NCI-H446 treated with DMSO at 0.1 percent for 48 hours (cell line): ENCODE results near the gene SYNGR1.

Source experiments
- DNase-seq: peaks from one replicate; lab custom pipeline; 2025; lab: John Stamatoyannopoulos, UW

SYNGR1 gene

DNA sequence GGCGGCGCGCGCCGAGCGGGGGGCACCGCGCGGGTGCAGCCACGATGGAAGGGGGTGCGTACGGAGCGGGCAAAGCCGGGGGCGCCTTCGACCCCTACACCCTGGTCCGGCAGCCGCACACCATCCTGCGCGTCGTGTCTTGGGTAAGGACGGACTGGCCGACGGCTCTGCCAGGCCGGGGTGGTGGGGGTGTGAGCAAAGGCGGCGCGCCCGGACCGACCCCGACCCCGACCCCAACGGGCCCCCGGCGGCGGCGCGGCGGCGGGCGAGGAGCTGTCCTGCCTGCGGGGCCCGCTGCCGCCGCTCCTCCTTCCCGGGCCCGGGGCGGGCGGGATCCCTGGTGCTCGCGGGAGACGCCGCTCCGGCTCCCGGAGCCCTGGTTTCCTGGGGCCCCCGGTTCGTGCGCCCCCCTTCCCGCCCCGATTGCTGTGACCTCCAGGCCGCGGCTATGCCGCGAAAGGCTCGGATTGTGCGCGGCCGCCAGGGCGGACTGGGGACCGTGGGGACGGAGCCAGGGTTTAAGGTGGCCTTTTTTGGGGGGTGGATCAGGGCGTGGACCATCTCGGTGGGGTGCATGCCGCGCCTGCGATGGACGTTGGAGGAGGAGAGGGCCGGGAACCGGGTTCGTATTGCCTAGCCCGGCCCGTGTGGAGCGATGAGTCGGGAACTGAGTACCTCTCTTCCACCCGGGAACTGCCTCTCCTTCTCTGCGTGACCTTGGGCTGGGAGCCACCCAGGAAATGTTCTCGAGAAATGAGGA, at the start of gene SYNGR1:
SYNGR1 (plus strand) TSS at position 25 of the 760 bp plus-strand sequence; CDS start at position 45, 20 bp downstream.
- no peak for DNase-seq

DNA sequence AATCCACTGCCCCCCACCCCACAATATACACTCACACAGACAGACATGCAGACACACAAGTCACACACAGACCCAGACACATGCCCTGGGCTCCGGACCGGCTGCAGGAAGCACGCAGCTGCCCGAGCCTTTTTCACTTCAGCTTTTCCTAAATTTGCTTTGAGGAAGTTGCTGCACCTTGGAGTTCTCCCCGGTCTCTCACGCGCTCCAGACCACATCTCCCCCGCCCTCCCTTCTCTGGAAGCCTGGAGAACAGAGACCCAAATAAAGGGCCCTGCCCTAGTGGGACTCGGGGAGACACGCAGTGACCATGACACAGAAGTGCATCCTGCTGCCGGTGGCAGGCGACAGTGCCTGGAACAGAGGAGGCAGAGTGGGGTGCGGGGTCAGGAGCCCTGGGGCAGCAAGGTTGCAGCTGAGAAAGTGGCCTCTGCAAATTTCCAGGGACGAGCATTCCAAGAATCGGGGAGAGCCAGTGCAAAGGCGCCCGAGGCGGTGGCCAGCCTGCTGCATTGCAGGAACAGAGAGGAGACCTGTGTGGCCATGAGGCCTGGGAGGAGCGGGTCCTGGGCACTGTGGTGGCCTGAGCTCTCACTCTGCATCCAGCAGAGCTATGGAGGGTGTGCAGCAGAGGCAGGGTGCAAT, 49.5 kb upstream of the SYNGR1 start:
- DNase-seq: no peak

- no peak for DNase-seq
These were observed 48.7 kb upstream of the SYNGR1 start for GRCh38 chr22:39301108-39301507.

DNA sequence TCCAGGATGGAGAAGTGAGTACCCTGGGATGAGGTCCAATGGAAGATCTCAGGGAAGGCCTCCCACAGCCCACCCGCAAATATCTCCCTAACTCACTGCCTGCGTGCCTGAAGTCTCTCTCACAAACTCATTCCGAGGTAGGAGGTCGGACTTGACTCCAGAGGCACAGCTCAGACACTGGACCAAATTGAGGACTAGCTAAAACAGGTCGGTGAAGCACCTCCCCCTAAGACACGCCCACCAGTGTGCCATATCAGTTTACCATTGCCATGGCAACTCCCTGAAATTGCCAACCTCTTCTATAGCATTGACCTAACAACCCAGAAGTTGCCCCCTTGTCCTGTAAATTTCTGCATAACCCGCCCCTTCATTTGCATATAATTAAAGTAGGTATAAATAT, 47.9 kb upstream of the SYNGR1 start:
- DNase-seq: no peak

- DNase-seq: no peak
These were observed 47.3 kb upstream of the SYNGR1 start for GRCh38 chr22:39302431-39302960.

- no peak for DNase-seq
These were observed 46.4 kb upstream of the SYNGR1 start for GRCh38 chr22:39303358-39303757.

- DNase-seq: no peak
These were observed 45.7 kb upstream of the SYNGR1 start for GRCh38 chr22:39303892-39304671.

- no peak for DNase-seq
These were observed 43.1 kb upstream of the SYNGR1 start for GRCh38 chr22:39306456-39307361.

GRCh38 chr22:39308614-39309363, 41.0 kb upstream of the SYNGR1 start:
- DNase-seq: no peak

- DNase-seq: no peak
These were observed 40.4 kb upstream of the SYNGR1 start for GRCh38 chr22:39309364-39309861.

DNA sequence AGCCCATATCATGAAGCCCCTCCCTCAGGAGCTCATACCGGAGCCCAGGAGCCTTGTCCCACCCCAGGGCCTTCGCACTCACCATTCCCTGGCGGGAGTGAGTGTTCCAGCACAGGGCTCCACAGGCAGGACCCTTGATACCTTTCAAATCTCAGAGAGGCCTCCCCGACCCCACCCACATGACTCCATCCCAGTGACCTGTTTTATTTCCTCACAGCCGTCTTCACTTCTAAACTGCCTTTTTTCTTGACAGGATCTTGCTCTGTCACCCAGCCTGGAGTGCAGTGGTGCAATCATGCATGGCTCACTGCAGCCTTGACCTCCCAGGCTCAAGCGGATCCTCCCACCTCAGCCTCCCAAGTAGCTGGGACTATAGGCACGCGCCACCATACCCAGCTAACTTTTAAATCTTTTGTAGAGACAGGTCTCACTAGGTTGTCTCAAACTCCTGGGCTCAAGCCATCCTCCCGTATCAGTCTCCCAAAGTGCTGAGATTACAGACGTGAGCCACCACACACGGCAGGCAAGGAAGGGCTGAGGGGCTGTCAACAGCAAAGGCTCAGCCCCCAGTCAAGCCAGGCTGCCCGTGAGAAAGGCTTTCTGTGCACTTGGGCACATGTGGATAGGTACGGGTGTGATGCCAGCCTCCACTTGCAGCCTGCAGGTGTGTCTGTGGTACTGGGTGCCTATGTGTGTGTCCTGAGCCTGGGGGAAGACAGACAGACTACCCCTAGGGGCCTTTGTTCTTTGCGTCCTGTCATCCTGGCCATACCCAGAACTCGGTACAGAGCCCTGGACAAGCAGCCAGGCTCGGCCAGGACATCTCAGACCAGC, 39.7 kb upstream of the SYNGR1 start:
- DNase-seq: no peak

- no peak for DNase-seq
These were observed 38.0 kb upstream of the SYNGR1 start for GRCh38 chr22:39311592-39312400.

GRCh38 chr22:39312410-39312809, 37.4 kb upstream of the SYNGR1 start:
- DNase-seq: no peak

DNA sequence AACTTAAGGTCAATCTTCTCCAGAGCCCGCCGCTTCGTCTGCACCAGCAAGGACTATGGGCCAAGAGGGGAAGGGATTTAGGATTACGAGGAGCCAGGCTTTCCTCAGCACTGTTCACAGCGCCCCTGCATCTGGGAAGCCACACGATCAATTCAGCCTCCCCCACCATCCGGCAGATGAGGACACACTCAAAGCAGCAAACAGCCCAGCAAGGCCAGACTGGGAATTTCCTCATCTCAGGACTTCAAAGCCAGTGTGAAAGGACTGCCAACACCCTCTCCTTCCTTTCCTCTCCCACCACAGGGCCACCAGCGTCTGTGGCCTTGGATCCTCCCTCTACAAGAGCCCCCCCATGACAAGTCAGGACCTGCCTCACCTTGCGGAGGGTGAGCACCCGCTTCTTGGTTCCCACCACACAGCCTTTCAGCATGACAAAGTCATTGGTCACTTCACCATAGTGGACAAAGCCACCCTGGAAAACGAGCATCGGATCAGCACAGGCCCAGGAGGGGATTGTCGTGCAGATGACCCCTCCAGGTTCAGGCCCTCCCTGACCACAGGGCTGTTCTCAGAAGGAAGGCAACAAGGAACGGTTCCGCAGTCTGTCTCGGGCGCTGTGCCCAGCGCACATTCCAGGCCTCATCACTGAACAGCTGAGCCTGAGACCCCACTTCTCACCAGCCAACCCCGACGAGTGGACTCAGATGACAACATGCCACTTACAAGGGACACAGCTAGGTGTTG, 36.4 kb upstream of the SYNGR1 start:
- no peak for DNase-seq

- DNase-seq: no peak
These were observed 35.4 kb upstream of the SYNGR1 start for GRCh38 chr22:39314251-39314971.

DNA sequence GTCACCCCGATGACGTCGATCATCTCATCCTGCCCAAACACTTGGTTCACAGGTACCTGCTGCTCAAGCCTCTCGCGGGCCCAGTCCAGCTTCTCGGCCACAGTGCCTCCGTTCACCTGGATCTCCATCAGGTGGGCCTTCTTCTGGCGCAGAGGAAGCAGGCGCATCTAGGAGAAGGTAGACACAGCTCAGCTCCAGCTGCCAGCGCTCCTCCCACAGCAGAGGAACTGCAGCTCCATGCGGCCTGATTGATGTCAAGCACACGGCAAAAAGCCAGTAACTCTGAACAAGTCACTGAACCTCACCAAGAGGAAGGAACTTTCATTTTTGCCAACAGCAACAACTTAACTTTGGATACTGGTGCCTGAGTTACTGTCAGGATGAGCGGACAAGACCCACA, 34.4 kb upstream of the SYNGR1 start:
- DNase-seq: no peak

- DNase-seq: peak; percentile 64
These were observed 33.2 kb upstream of the SYNGR1 start for GRCh38 chr22:39316440-39317083.
